Small intestine (tissue), 7 donors: Measurements from ENCODE around the gene CD55. TPM values are rescaled to one million over a fixed set of nuclear protein-coding genes. Genes with fewer than 3 reads are reported as not detected.

ENCODE experiments used
- DNase-seq, 2 donors: peaks; one replicate each; pipeline versions ENCODE4 v3.0.0 to v3.0.0-alpha.2; 2013
- FAIRE-seq: peaks from 2 replicates; lab custom pipeline; 2012; peaks lifted over from hg19 to GRCh38; lab: Jason Lieb, UNC
- H3K27ac ChIP-seq, 3 donors: one replicate each; pipeline ENCODE4 v1.5.1; 2013; ENCODE audit warnings: low read length in 2 of 3, mild to moderate bottlenecking in 2 of 3, control low read depth in 1 of 3, inconsistent platforms in 1 of 3, low read depth in 1 of 3, moderate library complexity in 1 of 3
- H3K27me3 ChIP-seq, 3 donors: one replicate each; pipeline ENCODE4 v1.6.1; 2013; ENCODE audit warnings: low read length in 3 of 3, inconsistent platforms in 1 of 3; ENCODE audit not compliant: control insufficient read depth in 3 of 3, insufficient read depth in 3 of 3
- H3K36me3 ChIP-seq, 3 donors: one replicate each; pipeline ENCODE4 v1.6.1; 2013; ENCODE audit warnings: low read length in 3 of 3, inconsistent platforms in 1 of 3, low read depth in 1 of 3, mild to moderate bottlenecking in 1 of 3, moderate library complexity in 1 of 3; ENCODE audit not compliant: control insufficient read depth in 3 of 3, insufficient read depth in 2 of 3
- H3K4me1 ChIP-seq, 3 donors: one replicate each; pipeline ENCODE4 v1.6.1; 2013; ENCODE audit warnings: low read length in 2 of 3, inconsistent platforms in 1 of 3, low read depth in 1 of 3, mild to moderate bottlenecking in 1 of 3, moderate library complexity in 1 of 3; ENCODE audit not compliant: control insufficient read depth in 3 of 3, insufficient read depth in 2 of 3
- H3K4me3 ChIP-seq, 3 donors: one replicate each; pipeline ENCODE4 v1.5.1; 2013; ENCODE audit warnings: low read length in 3 of 3, control low read depth in 1 of 3, inconsistent platforms in 1 of 3, low read depth in 1 of 3, mild to moderate bottlenecking in 1 of 3, moderate library complexity in 1 of 3
- H3K9me3 ChIP-seq, 2 donors: one replicate each; pipeline ENCODE4 v1.6.1; 2013; ENCODE audit warnings: low read depth in 1 of 2, low read length in 1 of 2; ENCODE audit not compliant: control insufficient read depth in 2 of 2, insufficient read depth in 1 of 2
- WGBS, 3 donors: extraction: QIAGEN DNeasy Blood & Tissue Kit; methylation state at CpG; one replicate each; pipeline ENCODE4 v1.1.7; 2013; 5-methylcytosine and 5-hydroxymethylcytosine counted together
- polyA plus RNA-seq, 4 donors: library from polyadenylated mRNA; stranded (reverse) in 3 of 4; unstranded in 1 of 4; fragments of 200-250 nt in 3 of 4; fragments of 120-200 nt in 1 of 4; gene quantifications; one replicate each; pipeline versions ENCODE4 v1.2.1 to v1.2.3, GENCODE V29; 2013
- donor health status: healthy with polysubstance abuse.
- donor health status: control.
- donor health status: control.
- donor health status: Bipolar disorder and iron deficiency.
- donor health status: healthy.

Gene CD55
- polyA plus RNA-seq, 4 donors = 19.7 to 60.2 (median 38.4) TPM

DNA sequence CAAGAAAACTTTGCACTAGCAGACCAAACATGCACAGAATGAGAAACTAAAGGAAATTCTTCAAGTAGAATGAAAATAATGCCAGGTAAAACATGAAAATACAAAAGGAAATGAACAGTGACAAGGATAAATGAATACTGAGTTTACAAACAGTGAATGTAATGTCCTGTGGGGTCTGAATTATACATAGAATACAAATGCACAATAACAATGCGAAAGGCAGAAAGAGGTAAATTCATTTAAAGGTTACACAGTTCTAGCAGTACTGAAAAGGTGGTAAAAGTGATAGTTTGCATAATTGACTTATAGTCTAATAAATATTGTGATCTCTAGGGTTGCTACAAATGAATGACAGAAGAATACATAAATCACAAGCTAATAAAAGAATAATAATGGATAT is 12.9 kb downstream of the CD55 start:
- H3K4me3 ChIP-seq = no peak overlapping the region
- DNase-seq = no peak
- WGBS, 3 donors = 95 to 100% (median 96%) methylated on average over 1 of the region's 1 CpG
- H3K9me3 ChIP-seq = peaks cover 0 to 4% of the 10 kb centered on the region in 2 donors
- H3K27me3 ChIP-seq = no peaks in the 10 kb centered on the region
- H3K4me1 ChIP-seq = peaks cover 0 to 4% (median 0%) of the 10 kb centered on the region in 3 donors
- no peak overlapping the region for H3K27ac ChIP-seq
- no peak for FAIRE-seq
- peaks cover 2 to 15% (median 11%) of the 10 kb centered on the region in 3 donors for H3K36me3 ChIP-seq

GRCh38 chr1:207335138-207335537 is 13.7 kb downstream of the CD55 start:
- no peak for DNase-seq
- 97 to 98% (median 97%) methylated on average over 3 of the region's 3 CpGs for WGBS, 3 donors
- H3K9me3 ChIP-seq = peaks cover 0 to 4% of the 10 kb centered on the region in 2 donors
- H3K27me3 ChIP-seq = no peaks in the 10 kb centered on the region
- peaks cover 0 to 14% (median 8%) of the 10 kb centered on the region in 3 donors for H3K36me3 ChIP-seq
- no peak for FAIRE-seq
- no peak overlapping the region for H3K4me3 ChIP-seq
- no peak overlapping the region for H3K27ac ChIP-seq
- peaks cover 0 to 4% (median 0%) of the 10 kb centered on the region in 3 donors for H3K4me1 ChIP-seq

GRCh38 chr1:207335695-207336363 is 14.4 kb downstream of the CD55 start:
- peaks cover 0 to 4% of the 10 kb centered on the region in 2 donors for H3K9me3 ChIP-seq
- FAIRE-seq (no peak), DNase-seq (peak in 1 of 2 donors; percentile 36)
- whole genome bisulfite sequencing, 3 donors = 64 to 85% (median 81%) methylated on average over 6 of the region's 6 CpGs
- peaks cover 3 to 14% (median 8%) of the 10 kb centered on the region in 3 donors for H3K36me3 ChIP-seq
- H3K27ac ChIP-seq = peak overlapping the region in 1 of 3 donors; percentile 91
- H3K4me3 ChIP-seq = no peak overlapping the region
- H3K27me3 ChIP-seq = no peaks in the 10 kb centered on the region
- H3K4me1 ChIP-seq = peaks cover 0 to 4% (median 0%) of the 10 kb centered on the region in 3 donors

- H3K27ac ChIP-seq = peak overlapping the region in 2 of 3 donors; percentile 5 to 82
- peak in 1 of 2 donors; percentile 75 for DNase-seq
- no peaks in the 10 kb centered on the region for H3K27me3 ChIP-seq
- H3K9me3 ChIP-seq = peaks cover 0 to 4% of the 10 kb centered on the region in 2 donors
- H3K36me3 ChIP-seq = peaks cover 3 to 14% (median 8%) of the 10 kb centered on the region in 3 donors
- WGBS, 3 donors = 50 to 61% (median 52%) methylated on average over 3 of the region's 3 CpGs
- no peak overlapping the region for H3K4me3 ChIP-seq
- FAIRE-seq = no peak
- peaks cover 0 to 4% (median 0%) of the 10 kb centered on the region in 3 donors for H3K4me1 ChIP-seq
Measured at GRCh38 chr1:207336559-207337467, 15.3 kb downstream of the CD55 start.

DNA sequence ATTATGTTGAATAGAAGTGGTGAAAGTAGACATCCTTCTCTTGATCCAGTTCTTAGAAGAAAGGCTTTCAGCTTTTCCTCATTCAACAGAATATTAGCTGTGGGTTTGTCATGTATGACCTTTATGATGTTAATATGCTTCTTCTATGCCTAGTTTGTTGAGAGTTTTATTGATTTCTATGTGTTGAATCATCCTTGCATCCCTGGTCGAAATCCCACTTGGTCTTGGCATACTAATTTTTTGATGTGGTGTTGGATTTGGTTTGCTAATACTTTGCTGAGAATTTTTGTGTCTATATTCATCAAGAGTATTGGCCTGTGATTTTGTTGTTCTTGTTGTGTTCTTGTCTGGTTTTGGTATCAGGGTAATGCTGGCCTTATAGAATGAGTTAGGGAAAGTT is 20.9 kb downstream of the CD55 start:
- FAIRE-seq = no peak
- H3K4me1 ChIP-seq = no peaks in the 10 kb centered on the region
- no peaks in the 10 kb centered on the region for H3K9me3 ChIP-seq
- H3K36me3 ChIP-seq = peaks cover 5 to 13% (median 10%) of the 10 kb centered on the region in 3 donors
- H3K27ac ChIP-seq = no peak overlapping the region
- H3K27me3 ChIP-seq = no peaks in the 10 kb centered on the region
- no peak overlapping the region for H3K4me3 ChIP-seq
- WGBS, 3 donors = 91 to 92% (median 92%) methylated on average over 1 of the region's 1 CpG
- no peak for DNase-seq

GRCh38 chr1:207343675-207344074 is 22.2 kb downstream of the CD55 start:
- H3K27me3 ChIP-seq = no peaks in the 10 kb centered on the region
- H3K27ac ChIP-seq = no peak overlapping the region
- FAIRE-seq = no peak
- DNase-seq = no peak
- H3K36me3 ChIP-seq = peaks cover 6 to 13% (median 10%) of the 10 kb centered on the region in 3 donors
- no peak overlapping the region for H3K4me3 ChIP-seq
- H3K4me1 ChIP-seq = no peaks in the 10 kb centered on the region
- no peaks in the 10 kb centered on the region for H3K9me3 ChIP-seq

DNA sequence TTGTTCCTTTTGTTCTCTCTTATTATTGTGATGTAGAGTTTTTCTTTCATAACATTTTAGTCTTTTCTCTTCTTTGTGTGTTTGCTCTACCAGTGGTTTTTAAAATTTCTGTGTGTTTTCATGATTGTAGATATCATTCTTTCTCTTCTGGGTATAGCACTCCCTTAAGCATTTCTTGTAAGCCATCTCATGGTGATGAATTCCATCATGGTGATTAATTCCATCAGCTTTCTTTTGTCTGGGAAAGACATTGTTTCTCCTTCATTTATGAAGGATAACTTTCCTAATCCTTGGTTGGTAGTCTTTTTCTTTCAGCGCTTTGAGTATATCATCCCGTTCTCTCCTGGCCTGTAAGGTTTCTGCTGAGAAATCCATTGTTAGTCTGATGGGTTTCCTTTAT is 22.7 kb downstream of the CD55 start:
- Histone ChIP-seq H3K9me3 (no peaks in the 10 kb centered on the region), H3K36me3 (peaks cover 6 to 13% (median 10%) of the 10 kb centered on the region in 3 donors), H3K4me1 (no peaks in the 10 kb centered on the region), H3K27me3 (no peaks in the 10 kb centered on the region), H3K4me3 (no peak overlapping the region), H3K27ac (no peak overlapping the region)
- FAIRE-seq = no peak
- no peak for DNase-seq
- WGBS, 3 donors = 94 to 100% (median 100%) methylated on average over 2 of the region's 2 CpGs

- Histone ChIP-seq H3K27ac (no peak overlapping the region), H3K9me3 (no peaks in the 10 kb centered on the region), H3K36me3 (peaks cover 6 to 12% (median 7%) of the 10 kb centered on the region in 3 donors), H3K4me1 (no peaks in the 10 kb centered on the region), H3K4me3 (no peak overlapping the region), H3K27me3 (no peaks in the 10 kb centered on the region)
- DNase-seq = no peak
- WGBS, 3 donors = 82 to 85% (median 83%) methylated on average over 7 of the region's 7 CpGs
- FAIRE-seq = no peak
Measured at GRCh38 chr1:207345644-207346477, 24.4 kb downstream of the CD55 start.
